ENCODE results near the gene AMPD1.

Gene AMPD1

GRCh38 chr1:114700036-114700600 lies 4.8 kb upstream of the AMPD1 start:
- peak in 1 of 2 experiments; percentile 24 for DNase-seq (ENCODE audit: low read depth in 2 of 2)

GRCh38 chr1:114696810-114697209 lies 1.5 kb upstream of the AMPD1 start:
- no peak for DNase-seq (ENCODE audit: low read depth in 2 of 2)

DNA sequence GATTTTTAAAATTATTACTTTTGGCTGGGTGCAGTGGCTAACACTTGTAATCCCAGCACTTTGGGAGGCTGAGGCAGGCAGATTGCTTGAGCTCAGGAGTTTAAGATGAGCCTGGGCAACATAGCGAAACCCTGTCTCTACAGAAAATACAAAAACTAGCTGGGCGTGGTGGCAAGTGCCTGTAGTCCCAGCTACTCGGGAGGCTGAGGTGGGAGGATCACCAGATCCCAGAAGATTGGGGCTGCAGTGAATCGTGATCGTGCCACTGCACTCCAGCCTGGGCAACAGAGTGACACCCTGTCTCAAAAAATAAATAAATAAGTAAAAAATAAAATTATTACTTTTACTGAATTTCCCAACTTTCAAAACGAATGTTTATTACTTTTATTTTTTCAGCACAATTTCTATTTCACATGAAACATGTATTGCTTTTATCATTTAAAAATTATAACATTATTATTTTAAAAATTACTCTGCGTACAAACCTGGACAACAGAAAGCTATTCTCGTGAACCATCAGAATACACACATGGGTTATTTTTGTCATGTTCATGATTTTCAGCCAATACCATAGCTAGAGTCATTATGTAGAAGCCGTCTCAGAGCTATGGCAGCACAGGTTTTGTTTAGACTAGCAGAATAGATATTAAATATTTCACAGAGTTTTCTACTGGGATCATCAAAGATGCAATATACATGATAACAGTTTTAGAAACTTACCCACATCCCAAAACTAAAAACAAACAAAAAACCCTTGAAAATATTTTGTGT lies 621 bp downstream of the AMPD1 start:
- no peak for DNase-seq (ENCODE audit: low read depth in 2 of 2)

DNA sequence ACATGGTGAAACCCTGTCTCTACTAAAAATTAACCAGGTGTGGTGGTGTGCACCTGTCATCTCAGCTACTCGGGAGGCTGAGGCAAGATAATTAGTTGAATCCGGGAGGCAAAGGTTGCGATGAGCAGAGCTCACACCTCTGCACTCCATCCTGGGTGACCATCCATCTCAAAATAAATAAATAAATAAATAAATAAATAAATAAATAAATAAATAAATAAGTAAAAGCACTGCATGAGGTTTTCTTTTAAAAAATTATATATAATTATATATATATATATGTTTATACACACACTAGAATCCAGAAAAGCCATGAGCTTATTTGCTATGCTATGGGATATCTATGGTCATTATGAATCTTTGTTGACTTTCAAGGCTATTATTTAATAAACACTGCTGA lies 2.4 kb downstream of the AMPD1 start:
- no peak for DNase-seq (ENCODE audit: low read depth in 2 of 2)

- no peak for DNase-seq (ENCODE audit: low read depth in 2 of 2)
These were observed 4.3 kb downstream of the AMPD1 start for GRCh38 chr1:114691061-114691460.

- no peak for DNase-seq (ENCODE audit: low read depth in 2 of 2)
These were observed 5.2 kb downstream of the AMPD1 start for GRCh38 chr1:114690148-114690547.

DNA sequence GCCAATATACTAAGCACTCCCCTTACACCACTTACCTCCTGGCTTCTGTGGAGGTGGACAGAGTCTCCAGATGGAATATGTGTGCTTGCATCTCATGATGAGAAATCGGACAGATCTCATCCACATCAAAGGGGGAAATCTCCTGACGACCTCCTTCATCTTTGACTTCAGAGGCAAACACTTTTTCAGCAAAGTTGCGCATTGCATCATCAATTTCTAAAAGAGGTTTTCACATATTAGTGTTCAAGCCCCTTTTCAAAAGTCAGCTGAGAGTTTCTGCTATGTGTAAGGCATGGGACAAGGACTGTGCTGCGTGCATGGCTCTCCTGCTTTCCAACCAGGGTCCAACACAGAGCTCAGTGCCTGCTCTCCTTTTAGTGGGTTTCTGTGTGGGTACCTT lies 6.8 kb downstream of the AMPD1 start:
- no peak for DNase-seq (ENCODE audit: low read depth in 2 of 2)

DNA sequence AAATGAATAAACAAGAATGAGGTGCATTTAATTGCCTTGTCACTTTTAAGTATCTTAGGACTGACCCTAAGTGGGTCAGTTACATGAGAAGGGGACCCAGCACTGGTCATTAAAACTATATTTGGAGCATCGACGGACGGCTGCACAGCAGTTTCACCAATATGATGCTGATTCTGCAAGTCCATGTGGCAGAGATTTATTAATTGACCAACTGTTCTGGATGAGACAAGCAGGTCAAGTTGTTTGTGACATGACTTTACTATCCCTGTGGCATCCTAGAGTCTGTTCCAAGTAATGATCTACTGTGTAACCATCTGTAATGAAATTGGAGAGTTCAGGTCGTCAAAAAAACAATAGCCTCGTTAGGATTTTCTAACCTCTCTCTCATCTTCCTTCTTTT lies 9.5 kb downstream of the AMPD1 start:
- DNase-seq (ENCODE audit: low read depth in 2 of 2), result no peak

GRCh38 chr1:114677691-114678090 lies 17.7 kb downstream of the AMPD1 start:
- DNase-seq (ENCODE audit: low read depth in 2 of 2), result no peak

- DNase-seq (ENCODE audit: low read depth in 2 of 2), result no peak
These were observed 19.2 kb downstream of the AMPD1 start for GRCh38 chr1:114676115-114676514.

- no peak for DNase-seq (ENCODE audit: low read depth in 2 of 2)
These were observed 23.4 kb downstream of the AMPD1 start for GRCh38 chr1:114671939-114672275.

- peak in 1 of 2 experiments; percentile 1 for DNase-seq (ENCODE audit: low read depth in 2 of 2)
These were observed 24.1 kb downstream of the AMPD1 start for GRCh38 chr1:114671011-114671938.

GRCh38 chr1:114670083-114671010 lies 25.0 kb downstream of the AMPD1 start:
- DNase-seq (ENCODE audit: low read depth in 2 of 2), result peak; percentile 37 to 47

DNA sequence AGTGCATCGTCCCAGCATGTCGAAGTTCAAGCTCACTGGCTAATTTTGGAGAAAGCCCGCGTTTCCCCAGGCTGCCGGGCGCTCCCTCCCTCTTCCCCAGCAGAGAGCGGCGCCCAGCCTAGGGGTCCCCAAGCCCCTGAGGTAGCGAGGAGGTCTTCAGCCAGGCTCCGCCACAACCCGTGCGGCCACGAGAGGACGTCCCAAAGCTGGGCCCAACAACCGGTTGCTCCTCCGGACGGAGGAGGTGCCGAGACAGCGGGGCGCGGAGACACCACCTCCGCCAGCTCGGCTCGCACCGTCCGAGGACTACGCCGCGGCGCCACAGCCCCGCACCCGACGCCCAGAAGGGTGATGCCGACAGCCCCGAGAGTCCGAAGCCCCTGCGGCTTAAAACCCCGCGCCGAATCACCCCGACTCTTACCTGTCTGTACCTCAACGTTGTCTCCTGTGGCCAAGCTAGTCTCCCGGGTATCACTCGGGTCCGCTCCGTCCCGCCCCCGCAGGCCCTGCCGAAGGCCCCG lies 25.7 kb downstream of the AMPD1 start, which contains the start of gene DENND2C:
TSS of gene DENND2C (minus strand) at position 488 of the 521 bp plus-strand sequence. CDS start 44,065 bp downstream, outside the sequence.
- DNase-seq (ENCODE audit: low read depth in 2 of 2), result no peak

- no peak for DNase-seq (ENCODE audit: low read depth in 2 of 2)
These were observed 26.4 kb downstream of the AMPD1 start for GRCh38 chr1:114668784-114669561.

DNA sequence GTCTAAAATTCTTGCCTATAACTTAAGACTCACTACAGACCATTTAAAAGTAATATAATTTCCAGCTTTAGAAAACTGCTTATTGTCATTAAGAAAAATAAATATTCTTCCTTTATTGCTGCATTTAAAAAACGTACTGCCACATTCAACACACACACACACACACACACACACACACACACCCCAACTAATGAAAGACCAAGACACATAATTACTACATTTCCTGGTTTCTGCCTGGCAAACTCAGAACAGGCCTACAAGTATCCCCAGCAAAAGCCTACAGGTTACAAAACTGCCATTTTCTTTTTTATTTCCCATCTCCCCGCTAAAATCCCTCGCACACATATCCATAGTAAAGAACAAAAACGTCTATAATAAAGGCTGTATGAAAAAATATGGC lies 27.0 kb downstream of the AMPD1 start:
- no peak for DNase-seq (ENCODE audit: low read depth in 2 of 2)

DNA sequence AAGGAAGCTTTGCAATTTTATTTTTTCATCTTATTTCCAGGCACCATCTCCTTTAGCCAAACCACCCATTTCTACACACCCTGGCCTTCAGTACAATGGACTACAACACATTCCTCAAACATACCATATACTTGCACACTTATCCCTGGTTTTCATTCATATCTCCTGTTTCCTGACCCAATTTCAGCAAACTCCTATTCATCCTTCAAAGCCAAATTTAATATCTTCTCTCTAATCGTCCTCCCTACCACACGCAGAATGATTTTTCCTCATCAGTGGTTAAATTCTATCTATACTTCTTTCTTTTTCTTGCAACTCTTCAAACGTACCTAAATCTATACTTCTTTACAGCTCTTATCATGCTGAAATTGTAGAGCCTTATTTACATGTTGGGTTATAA lies 28.4 kb downstream of the AMPD1 start:
- no peak for DNase-seq (ENCODE audit: low read depth in 2 of 2)

DNA sequence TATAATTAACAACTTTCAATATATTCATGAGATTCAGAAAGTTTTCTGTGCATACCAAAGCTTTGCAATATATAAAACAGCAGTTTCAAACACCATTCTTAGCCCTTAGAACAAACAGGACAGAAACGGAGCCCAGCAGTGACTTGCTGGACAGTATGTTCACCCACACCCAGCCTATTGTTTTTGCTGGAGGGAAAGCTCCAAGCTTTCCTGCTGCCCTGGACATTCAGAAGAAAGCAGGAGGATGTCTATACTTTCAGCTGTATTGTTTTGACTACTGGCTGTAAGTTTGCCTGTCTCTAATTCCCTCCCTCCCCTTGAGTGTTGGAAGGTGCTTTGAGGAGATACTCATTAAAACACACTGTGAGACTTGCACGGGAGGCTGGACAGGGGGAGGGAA lies 35.1 kb downstream of the AMPD1 start:
- no peak for DNase-seq (ENCODE audit: low read depth in 2 of 2)

DNA sequence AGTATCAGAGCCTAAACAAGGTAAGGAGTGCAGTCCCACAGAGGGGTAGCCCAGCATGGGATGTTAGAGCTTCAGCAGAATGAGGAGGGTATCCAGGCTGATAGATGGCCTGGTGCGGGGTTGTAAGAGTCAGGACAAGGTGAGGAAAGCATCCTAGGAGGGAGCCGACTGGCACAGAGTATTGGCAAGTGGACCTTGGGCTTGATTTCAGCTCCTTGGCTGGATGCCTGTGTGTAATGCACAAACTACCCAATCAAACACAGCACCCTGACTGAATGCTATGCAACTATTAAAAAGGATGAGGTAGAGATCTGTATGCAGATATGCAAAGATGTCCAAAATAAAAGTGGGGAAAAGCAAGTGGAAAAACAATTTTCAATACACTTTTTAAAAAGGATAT lies 43.5 kb downstream of the AMPD1 start:
- DNase-seq (ENCODE audit: low read depth in 2 of 2), result no peak

- no peak for DNase-seq (ENCODE audit: low read depth in 2 of 2)
These were observed 46.8 kb downstream of the AMPD1 start for GRCh38 chr1:114648503-114648902.
